ENCODE data around the gene TBX1. TPM values are rescaled to one million over a fixed set of nuclear protein-coding genes. Genes with fewer than 3 reads are reported as not detected.

The TBX1 gene
- total RNA-seq, 1 experiment from 2014 or later, result not detected

- intact Hi-C loops (cut with micrococcal nuclease; ENCODE audit: unreplicated experiment), result no loop called here
- no peak overlapping the region for H3K4me3 Mint-ChIP-seq (ENCODE audit: low read depth, unreplicated experiment)
- peaks cover 14% of the 10 kb centered on the region for H3K36me3 Mint-ChIP-seq (ENCODE audit: insufficient read depth, unreplicated experiment)
- H3K4me1 Mint-ChIP-seq (ENCODE audit: low read depth, unreplicated experiment), result peaks cover 11% of the 10 kb centered on the region
- no TSS peak for BruUV-seq (replicated peaks)
- no peak for TF ChIP-seq CTCF (IDR thresholded peaks at IDR 0.05; ENCODE audit: unreplicated experiment)
- H3K27ac Mint-ChIP-seq (ENCODE audit: unreplicated experiment), result no peak overlapping the region
- CTCF ChIA-PET, result no interaction called here
- no peak for DNase-seq
- H3K27me3 Mint-ChIP-seq (ENCODE audit: unreplicated experiment), result no peaks in the 10 kb centered on the region
- no peaks in the 10 kb centered on the region for H3K9me3 Mint-ChIP-seq (ENCODE audit: low read depth, unreplicated experiment)
These were observed 50.6 kb downstream of the TBX1 start for GRCh38 chr22:19811211-19811621.

- no TSS peak for BruUV-seq (replicated peaks)
- TF ChIP-seq CTCF (IDR thresholded peaks at IDR 0.05; ENCODE audit: unreplicated experiment), result no peak
- H3K36me3 Mint-ChIP-seq (ENCODE audit: insufficient read depth, unreplicated experiment), result peaks cover 5% of the 10 kb centered on the region
- CTCF ChIA-PET, result no interaction called here
- H3K27ac Mint-ChIP-seq (ENCODE audit: unreplicated experiment), result no peak overlapping the region
- H3K4me3 Mint-ChIP-seq (ENCODE audit: low read depth, unreplicated experiment), result no peak overlapping the region
- no peaks in the 10 kb centered on the region for H3K9me3 Mint-ChIP-seq (ENCODE audit: low read depth, unreplicated experiment)
- intact Hi-C loops (cut with micrococcal nuclease; ENCODE audit: unreplicated experiment), result no loop called here
- peaks cover 2% of the 10 kb centered on the region for H3K4me1 Mint-ChIP-seq (ENCODE audit: low read depth, unreplicated experiment)
- no peaks in the 10 kb centered on the region for H3K27me3 Mint-ChIP-seq (ENCODE audit: unreplicated experiment)
- DNase-seq, result no peak
These were observed 51.5 kb downstream of the TBX1 start for GRCh38 chr22:19811811-19812771.

GRCh38 chr22:19812910-19813309 lies 52.3 kb downstream of the TBX1 start:
- Mint-ChIP-seq H3K27ac (ENCODE audit: unreplicated experiment) (no peak overlapping the region), H3K27me3 (ENCODE audit: unreplicated experiment) (no peaks in the 10 kb centered on the region), H3K36me3 (ENCODE audit: insufficient read depth, unreplicated experiment) (no peaks in the 10 kb centered on the region), H3K9me3 (ENCODE audit: low read depth, unreplicated experiment) (no peaks in the 10 kb centered on the region), H3K4me1 (ENCODE audit: low read depth, unreplicated experiment) (no peaks in the 10 kb centered on the region), H3K4me3 (ENCODE audit: low read depth, unreplicated experiment) (no peak overlapping the region)
- intact Hi-C loops (cut with micrococcal nuclease; ENCODE audit: unreplicated experiment), result no loop called here
- CTCF ChIA-PET, result no interaction called here
- no TSS peak for BruUV-seq (replicated peaks)
- TF ChIP-seq CTCF (IDR thresholded peaks at IDR 0.05; ENCODE audit: unreplicated experiment), result no peak
- DNase-seq, result no peak

- DNase-seq, result no peak
- no peak for TF ChIP-seq CTCF (IDR thresholded peaks at IDR 0.05; ENCODE audit: unreplicated experiment)
- no peaks in the 10 kb centered on the region for H3K4me1 Mint-ChIP-seq (ENCODE audit: low read depth, unreplicated experiment)
- H3K27ac Mint-ChIP-seq (ENCODE audit: unreplicated experiment), result no peak overlapping the region
- intact Hi-C loops (cut with micrococcal nuclease; ENCODE audit: unreplicated experiment), result no loop called here
- no peaks in the 10 kb centered on the region for H3K9me3 Mint-ChIP-seq (ENCODE audit: low read depth, unreplicated experiment)
- CTCF ChIA-PET, result no interaction called here
- no peaks in the 10 kb centered on the region for H3K36me3 Mint-ChIP-seq (ENCODE audit: insufficient read depth, unreplicated experiment)
- no peak overlapping the region for H3K4me3 Mint-ChIP-seq (ENCODE audit: low read depth, unreplicated experiment)
- no peaks in the 10 kb centered on the region for H3K27me3 Mint-ChIP-seq (ENCODE audit: unreplicated experiment)
- no TSS peak for BruUV-seq (replicated peaks)
These were observed 53.9 kb downstream of the TBX1 start for GRCh38 chr22:19814428-19814827.

Data from Calu3 (cell line).